Inferior parietal cortex (tissue), 1 donor: Measurements from ENCODE around the gene RTN4RL2.

ENCODE experiments used
- DNase-seq: peaks from one replicate; pipeline ENCODE4 v3.0.0-alpha.2; 2016; ENCODE audit errors: extremely low spot score

Gene RTN4RL2

DNA sequence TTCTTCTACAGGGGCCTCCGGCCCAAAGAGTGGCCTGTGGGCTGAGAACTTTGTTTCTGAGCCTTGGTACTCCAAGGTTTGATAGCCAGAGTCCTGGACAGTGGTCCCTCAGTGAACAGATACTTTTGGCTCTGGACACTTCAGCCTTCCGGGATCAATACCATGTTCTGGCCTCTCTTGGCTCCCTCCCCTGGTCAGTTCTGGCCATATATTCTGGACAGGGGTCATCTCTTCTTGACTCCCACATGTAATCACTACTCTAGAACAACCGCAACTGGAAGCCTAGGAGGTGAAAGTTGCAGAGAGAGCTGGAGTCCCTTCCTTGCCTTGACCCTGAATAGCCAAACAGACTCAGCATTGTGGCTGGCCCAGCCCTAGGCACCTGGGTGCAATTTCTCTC lies 2.3 kb downstream of the RTN4RL2 start:
- no peak for DNase-seq

- DNase-seq = no peak
These were observed 3.6 kb downstream of the RTN4RL2 start for GRCh38 chr11:57463671-57464538.

DNA sequence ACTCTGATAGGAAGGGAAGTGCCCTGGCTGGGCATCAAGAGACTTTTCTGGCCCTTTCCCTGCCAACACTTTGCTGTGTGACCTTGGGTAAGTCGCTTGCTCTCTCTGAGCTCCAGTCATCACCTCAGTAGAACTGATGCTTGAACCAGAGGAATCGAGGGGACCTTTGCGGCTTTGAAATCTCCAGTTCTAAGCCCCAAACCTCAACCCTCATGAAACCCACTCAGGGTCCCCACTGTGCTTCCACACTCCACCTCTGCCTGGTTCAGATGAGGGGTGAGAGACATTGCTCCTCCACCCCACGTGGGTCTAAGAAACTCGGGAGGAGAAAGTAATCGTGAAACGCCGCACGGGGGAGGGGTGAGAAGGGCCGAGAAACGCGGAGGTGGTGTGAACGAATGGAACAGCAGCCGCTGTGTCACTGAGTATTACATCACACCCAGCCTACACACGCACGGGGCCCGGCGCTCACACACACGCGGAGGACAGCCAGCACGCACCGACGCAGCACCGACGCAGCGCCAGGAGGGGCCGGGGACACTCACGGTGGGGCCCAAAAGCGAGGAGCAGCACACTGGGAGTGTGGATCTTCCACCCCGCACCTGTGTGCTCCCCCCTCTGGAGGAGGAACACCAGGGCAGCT lies 4.3 kb downstream of the RTN4RL2 start:
- peak; percentile 44 for DNase-seq

DNA sequence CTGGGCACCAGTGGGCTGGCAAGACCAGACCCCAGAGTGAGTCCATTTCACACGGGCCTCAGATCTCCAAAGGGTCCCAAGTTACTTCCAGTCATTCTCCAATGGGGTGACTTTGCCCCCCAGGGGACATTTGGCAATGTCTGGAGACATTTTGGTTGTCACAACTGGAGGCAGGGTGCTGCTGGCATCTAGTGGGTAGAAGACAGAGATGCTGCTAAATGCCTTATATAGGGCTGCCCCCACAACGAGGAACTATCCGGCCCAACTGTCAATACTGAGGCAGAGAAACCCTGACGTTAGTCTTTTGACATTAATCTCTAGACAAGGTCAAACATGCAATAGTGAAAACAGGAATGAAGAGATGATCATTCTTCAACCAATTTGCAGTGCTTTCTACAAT lies 6.4 kb downstream of the RTN4RL2 start:
- DNase-seq = no peak

GRCh38 chr11:57467508-57468157 lies 7.3 kb downstream of the RTN4RL2 start:
- no peak for DNase-seq

DNA sequence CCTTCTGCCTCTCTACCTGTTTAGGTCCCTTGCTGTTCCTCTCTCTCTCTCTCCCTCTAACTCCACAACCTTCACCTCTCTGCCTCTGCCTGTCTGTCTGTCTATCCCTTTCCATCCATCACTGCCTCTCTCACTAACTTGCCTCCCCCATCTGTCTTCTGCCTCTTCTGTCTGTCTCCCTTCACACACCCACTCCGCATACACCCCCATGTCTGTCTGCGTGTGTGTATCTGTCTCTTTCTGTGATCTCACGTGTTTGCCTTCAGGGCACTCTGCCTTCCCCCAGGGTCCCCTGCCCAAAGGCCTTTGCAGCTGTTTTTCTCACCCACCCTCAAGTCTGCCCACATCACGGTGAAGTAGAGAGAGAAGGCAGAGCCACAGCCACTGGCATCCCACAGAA lies 7.9 kb downstream of the RTN4RL2 start:
- no peak for DNase-seq

- DNase-seq = no peak
These were observed 8.9 kb downstream of the RTN4RL2 start for GRCh38 chr11:57469268-57469667.

GRCh38 chr11:57471496-57471895 lies 11.2 kb downstream of the RTN4RL2 start:
- DNase-seq = no peak

- no peak for DNase-seq
These were observed 13.0 kb downstream of the RTN4RL2 start for GRCh38 chr11:57473285-57473841.

- no peak for DNase-seq
These were observed 13.9 kb downstream of the RTN4RL2 start for GRCh38 chr11:57474017-57474802.

DNA sequence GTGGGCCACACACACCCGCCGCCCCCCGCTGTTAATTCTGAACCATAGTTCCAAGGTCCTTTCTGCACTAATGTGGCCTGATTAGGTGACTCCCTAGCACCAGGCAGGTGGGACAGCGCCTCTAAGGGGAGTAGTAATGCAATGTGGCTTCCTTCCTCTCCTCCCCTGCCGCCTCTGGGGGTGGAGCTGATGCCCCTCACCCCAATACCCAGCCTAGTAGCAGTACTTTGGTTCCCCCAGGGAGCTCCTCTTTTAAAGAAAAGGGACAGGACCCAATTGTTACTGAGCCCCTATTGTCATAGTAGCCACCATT lies 14.4 kb downstream of the RTN4RL2 start:
- no peak for DNase-seq

- no peak for DNase-seq
These were observed 14.9 kb downstream of the RTN4RL2 start for GRCh38 chr11:57475191-57475590.

GRCh38 chr11:57475671-57476046 lies 15.3 kb downstream of the RTN4RL2 start:
- no peak for DNase-seq

- no peak for DNase-seq
These were observed 15.9 kb downstream of the RTN4RL2 start for GRCh38 chr11:57476047-57476756.

DNA sequence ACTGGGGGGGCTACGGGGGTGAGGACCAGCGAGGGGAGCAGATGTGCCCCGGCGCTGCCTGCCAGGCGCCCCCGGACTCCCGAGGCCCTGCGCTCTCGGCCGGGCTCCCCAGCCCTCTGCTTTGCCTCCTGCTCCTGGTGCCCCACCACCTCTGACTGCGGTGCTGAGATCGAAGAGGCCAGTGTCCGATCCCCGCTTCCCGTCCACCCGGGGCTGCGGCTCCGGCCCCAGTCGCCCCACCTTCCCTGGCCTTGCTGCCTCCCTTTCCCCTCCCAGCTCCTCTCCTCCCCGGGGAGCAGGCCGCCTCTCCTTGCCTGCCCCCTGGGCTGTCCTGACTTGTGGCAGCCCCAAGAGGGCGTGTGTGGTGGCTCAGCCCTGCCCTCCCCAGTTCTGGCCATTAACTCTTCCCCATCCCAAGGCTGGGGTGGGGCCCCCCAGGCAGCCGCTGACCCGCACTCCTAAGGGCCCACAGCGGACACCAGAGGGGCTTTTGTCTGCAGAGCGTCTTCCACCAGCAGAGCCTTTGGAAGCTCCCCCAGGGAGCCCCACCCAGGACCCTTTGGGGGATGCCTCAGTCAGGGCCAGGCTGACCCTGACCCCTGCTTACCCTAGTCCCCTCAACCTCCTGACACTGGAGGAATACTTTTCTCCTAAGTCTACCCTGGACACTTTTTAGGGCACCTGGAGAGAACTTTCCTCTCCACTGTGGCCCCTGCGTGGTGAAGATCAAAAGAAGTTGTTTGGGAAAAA lies 16.6 kb downstream of the RTN4RL2 start:
- DNase-seq = no peak

DNA sequence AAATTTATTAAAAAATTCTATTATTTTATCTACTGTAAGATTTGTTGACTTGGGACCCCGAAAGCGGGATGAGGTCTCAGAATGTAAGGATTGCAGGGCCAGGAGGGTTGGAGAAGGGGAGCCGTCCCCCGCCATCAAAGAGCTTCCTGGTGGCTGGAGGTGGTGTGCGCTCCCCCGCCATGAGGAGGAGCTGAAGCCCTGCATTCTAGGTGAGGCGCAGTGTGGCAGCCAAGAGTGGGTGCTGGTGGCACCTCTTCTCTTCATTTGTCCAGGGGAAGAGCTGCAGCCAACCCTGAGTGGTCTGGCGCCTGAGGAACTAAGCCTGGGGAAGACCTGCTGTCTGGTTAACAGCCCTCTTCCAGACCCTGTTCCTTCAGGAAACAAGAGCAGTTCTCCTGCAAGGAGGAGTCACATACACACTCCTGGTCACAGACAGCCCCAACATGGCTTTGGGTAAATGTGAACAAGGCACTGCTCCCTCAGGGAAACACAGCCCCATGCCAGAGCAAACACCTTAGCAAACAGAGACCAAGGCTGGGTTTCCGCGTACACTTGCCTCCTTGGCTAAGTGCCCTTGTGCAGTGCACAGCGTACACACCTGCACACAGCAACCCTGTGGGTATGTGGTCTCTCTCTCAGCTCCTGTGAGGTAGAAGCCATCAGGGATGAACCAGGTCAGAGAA lies 17.3 kb downstream of the RTN4RL2 start:
- no peak for DNase-seq

GRCh38 chr11:57479021-57479663 lies 18.8 kb downstream of the RTN4RL2 start:
- DNase-seq = no peak

GRCh38 chr11:57479911-57480310 lies 19.6 kb downstream of the RTN4RL2 start:
- DNase-seq = no peak

GRCh38 chr11:57480409-57481137 lies 20.2 kb downstream of the RTN4RL2 start:
- peak; percentile 61 for DNase-seq
